Ovary (tissue), 9 donors: ENCODE data around the gene CFAP100. TPM values are rescaled to one million over a fixed set of nuclear protein-coding genes. Genes with fewer than 3 reads are reported as not detected.

Source experiments
- DNase-seq, 5 donors: peaks; one replicate each; pipeline ENCODE4 v3.0.0-alpha.2; 2019 to 2020
- H3K27ac ChIP-seq, 2 donors: fragments of 200-600 bp; one replicate each; pipeline versions ENCODE4 v1.5.1 to v1.8.0; 2019 to 2022
- H3K27me3 ChIP-seq: fragments of 200-600 bp; one replicate; pipeline ENCODE4 v1.8.0; 2022
- H3K36me3 ChIP-seq: fragments of 200-600 bp; sonication (generic); one replicate; pipeline ENCODE4 v1.5.1; 2019
- H3K4me1 ChIP-seq: one replicate; pipeline ENCODE4 v1.8.1; 2013; ENCODE audit warnings: mild to moderate bottlenecking, moderate library complexity; ENCODE audit not compliant: insufficient read depth
- H3K4me3 ChIP-seq: fragments of 200-600 bp; sonication (generic); one replicate; pipeline ENCODE4 v1.5.1; 2017
- H3K9me3 ChIP-seq, 2 donors: fragments of 200-600 bp in 1 of 2; sonication (generic) in 1 of 2; one replicate each; pipeline versions ENCODE4 v1.5.1 to v1.8.1; 2013 to 2019; ENCODE audit warnings: mild to moderate bottlenecking in 1 of 2, moderate library complexity in 1 of 2
- CTCF ChIP-seq, 3 donors: fragments of 450-650 bp in 2 of 3; fragments of 200-600 bp in 1 of 3; IDR thresholded peaks; one replicate each; pipeline versions ENCODE4 v1.5.1 to v1.8.0; 2016 to 2022; ENCODE audit warnings: antibody characterized with exemption in 3 of 3, mild to moderate bottlenecking in 1 of 3
- EP300 ChIP-seq: sonication (generic); formaldehyde crosslinking; IDR thresholded peaks from one replicate; pipeline ENCODE4 v1.6.1; 2017; ENCODE audit warnings: antibody characterized with exemption
- POLR2A ChIP-seq: fragments of 450-650 bp; IDR thresholded peaks from one replicate; pipeline ENCODE4 v1.6.1; 2017; ENCODE audit warnings: antibody characterized with exemption, mild to moderate bottlenecking, moderate library complexity
- WGBS, 3 donors: extraction: QIAGEN DNeasy Blood & Tissue Kit in 1 of 3; methylation state at CpG; one replicate each; pipeline versions ENCODE4 v1.1.5 to v1.1.7; 2013 to 2017; 5-methylcytosine and 5-hydroxymethylcytosine counted together
- intact Hi-C, 4 donors: fragments of 100-400 bp; cut with DNase I; formaldehyde crosslinking; loops; one replicate each; pipeline versions ENCODE4 v1.11.0 to v1.15.1; 2022 to 2023
- polyA plus RNA-seq, 2 donors: library from polyadenylated mRNA; stranded (reverse); fragments of 200-250 nt in 1 of 2; fragments of 350-450 nt in 1 of 2; fragmentation: Illumina TruSeq in 1 of 2; extraction: RNeasy Lipid Tissue Mini Kit (QIAGEN cat#74804) in 1 of 2; gene quantifications; one replicate each; pipeline ENCODE4 v1.2.3, GENCODE V29; 2013 to 2014
- total RNA-seq, 7 donors: library from RNA; depleted of rRNA in 2 of 7; stranded (reverse); fragments of >200 nt in 2 of 7; fragmentation: NEBNext Ultra II Directional in 3 of 7; extraction: Animal tissue kit (Norgen Biotek cat#: 25700) in 3 of 7; gene quantifications; one replicate each; pipeline versions ENCODE4 v1.1.0 to v1.2.4, GENCODE V29; 2016 to 2023
- donor health status: DM: no; HTN: no; CAD: no; lungs with moderate emphysema.
- donor health status: DM: no; HTN: no; CAD: no.
- donor health status: Bipolar disorder and iron deficiency.
- donor health status: DM: yes; HTN: yes; CAD: no.
- donor health status: DM: no; HTN: no; CAD: no.
- donor health status: DM: yes; HTN: yes; CAD: no.

Gene CFAP100
- total and polyA plus RNA-seq, 9 donors, result 0.06 to 21.3 (median 1.6) TPM; not detected in 3

DNA sequence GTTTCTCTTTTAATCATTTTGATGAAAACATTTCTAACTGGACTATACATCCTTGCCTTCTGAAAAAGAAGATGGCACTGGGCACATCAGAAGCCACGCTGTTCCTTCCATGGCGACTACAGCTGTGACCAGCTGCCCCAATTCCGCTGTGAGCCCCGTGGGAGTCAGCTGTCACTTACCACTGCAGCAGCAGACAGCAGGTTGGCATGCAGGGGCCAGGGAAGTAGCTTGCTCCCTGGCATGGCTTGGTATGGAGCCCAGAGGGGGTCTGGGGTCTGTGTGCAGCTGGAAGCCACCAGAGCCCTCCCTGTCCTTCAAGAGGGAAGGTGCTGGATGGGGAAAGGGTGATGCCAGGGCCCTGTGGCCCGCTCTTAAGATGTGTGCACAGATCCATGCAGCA lies 85.5 kb downstream of the CFAP100 start:
- intact Hi-C loops, result no loop called here
- DNase-seq, result no peak
- no peak for TF ChIP-seq CTCF (IDR thresholded peaks at IDR 0.05)
- no peak for TF ChIP-seq POLR2A
- TF ChIP-seq EP300, result no peak
- Histone ChIP-seq H3K27ac (no peak overlapping the region), H3K4me3 (no peak overlapping the region), H3K9me3 (no peaks in the 10 kb centered on the region), H3K27me3 (no peaks in the 10 kb centered on the region), H3K36me3 (no peaks in the 10 kb centered on the region), H3K4me1 (no peaks in the 10 kb centered on the region)
- 69 to 77% (median 74%) methylated on average over 5 of the region's 5 CpGs for WGBS, 3 donors

DNA sequence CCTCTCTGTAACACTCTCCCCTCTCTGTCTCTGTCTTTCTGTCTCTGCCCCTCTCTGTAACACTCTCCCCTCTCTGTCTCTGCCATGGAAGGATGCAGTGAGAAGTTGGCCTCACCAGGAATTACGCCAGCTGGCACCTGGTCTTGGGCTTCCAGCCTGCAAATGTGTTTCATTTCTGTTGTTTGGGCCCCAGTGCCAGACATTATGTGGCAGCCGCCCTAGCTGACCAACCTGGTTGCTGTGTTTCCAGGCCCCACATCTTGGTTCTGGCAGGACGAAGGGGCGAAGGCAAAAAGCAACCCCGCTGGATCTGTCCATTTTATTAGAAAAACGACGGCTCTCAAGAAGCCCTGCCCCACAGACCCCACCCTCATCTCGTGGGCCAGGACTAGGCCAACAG lies 86.2 kb downstream of the CFAP100 start:
- DNase-seq, result no peak
- no peaks in the 10 kb centered on the region for H3K9me3 ChIP-seq
- intact Hi-C loops, result no loop called here
- H3K27ac ChIP-seq, result no peak overlapping the region
- no peaks in the 10 kb centered on the region for H3K27me3 ChIP-seq
- H3K4me3 ChIP-seq, result no peak overlapping the region
- TF ChIP-seq CTCF (IDR thresholded peaks at IDR 0.05) (no peak), POLR2A (no peak), EP300 (no peak)
- no peaks in the 10 kb centered on the region for H3K4me1 ChIP-seq
- no peaks in the 10 kb centered on the region for H3K36me3 ChIP-seq
- WGBS, 3 donors, result 72 to 75% (median 75%) methylated on average over 8 of the region's 8 CpGs

- H3K27me3 ChIP-seq, result no peaks in the 10 kb centered on the region
- no peaks in the 10 kb centered on the region for H3K36me3 ChIP-seq
- 77 to 85% (median 84%) methylated on average over 16 of the region's 16 CpGs for WGBS, 3 donors
- peak in 1 of 5 donors; percentile 43 for DNase-seq
- TF ChIP-seq POLR2A, result no peak
- no peak for TF ChIP-seq CTCF (IDR thresholded peaks at IDR 0.05)
- TF ChIP-seq EP300, result no peak
- no peaks in the 10 kb centered on the region for H3K9me3 ChIP-seq
- no peak overlapping the region for H3K27ac ChIP-seq
- H3K4me1 ChIP-seq, result no peaks in the 10 kb centered on the region
- intact Hi-C loops, result no loop called here
- no peak overlapping the region for H3K4me3 ChIP-seq
Measured at GRCh38 chr3:126481808-126482502, 87.2 kb downstream of the CFAP100 start.

- 87 to 94% (median 88%) methylated on average over 15 of the region's 15 CpGs for WGBS, 3 donors
- intact Hi-C loops, result no loop called here
- H3K4me1 ChIP-seq, result no peaks in the 10 kb centered on the region
- no peaks in the 10 kb centered on the region for H3K27me3 ChIP-seq
- no peaks in the 10 kb centered on the region for H3K9me3 ChIP-seq
- H3K27ac ChIP-seq, result no peak overlapping the region
- TF ChIP-seq EP300, result no peak
- H3K36me3 ChIP-seq, result no peaks in the 10 kb centered on the region
- DNase-seq, result no peak
- no peak overlapping the region for H3K4me3 ChIP-seq
Measured at GRCh38 chr3:126482503-126483255, 88.0 kb downstream of the CFAP100 start.

DNA sequence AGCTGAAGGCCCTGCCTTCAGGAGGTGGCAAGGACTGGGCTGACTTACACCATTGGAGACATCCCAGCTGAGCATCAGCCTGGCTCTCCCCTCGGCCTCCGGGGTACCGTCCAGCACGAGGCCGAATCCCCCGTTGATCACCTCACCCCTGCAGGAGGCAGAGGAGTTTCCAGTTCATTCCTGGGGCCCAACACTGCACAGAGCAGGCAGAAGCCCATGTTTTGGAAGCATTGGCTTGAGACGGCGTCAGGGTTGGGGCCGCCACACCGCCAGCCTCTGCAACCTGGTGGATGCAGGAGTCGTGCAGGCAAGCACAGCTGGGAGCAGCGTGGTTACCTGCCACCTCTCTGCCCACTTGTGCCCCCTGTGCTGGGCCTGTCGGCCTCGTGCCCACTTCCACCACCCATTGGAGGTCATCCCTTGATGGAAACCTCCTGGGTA lies 88.6 kb downstream of the CFAP100 start:
- H3K4me1 ChIP-seq, result no peaks in the 10 kb centered on the region
- no peaks in the 10 kb centered on the region for H3K9me3 ChIP-seq
- DNase-seq, result no peak
- H3K27ac ChIP-seq, result no peak overlapping the region
- no peaks in the 10 kb centered on the region for H3K27me3 ChIP-seq
- no peak overlapping the region for H3K4me3 ChIP-seq
- 82 to 91% (median 89%) methylated on average over 14 of the region's 14 CpGs for WGBS, 3 donors
- intact Hi-C loops, result no loop called here
- TF ChIP-seq CTCF (IDR thresholded peaks at IDR 0.05), result no peak
- H3K36me3 ChIP-seq, result no peaks in the 10 kb centered on the region
